ENCODE measurements around the gene SEMA4D.

GRCh38 chr9:89495824-89496560 lies 1.9 kb downstream of the SEMA4D start:
- TF ChIP-seq CTCF (IDR thresholded peaks at IDR 0.05; ENCODE audit: low read length) (no peak), EZH2 (IDR thresholded peaks at IDR 0.05; ENCODE audit: borderline replicate concordance, low read length) (no peak)

Data from OCI-LY1 (cell line).